ENCODE results near the gene TMEM61. TPM values are rescaled to one million over a fixed set of nuclear protein-coding genes. Genes with fewer than 3 reads are reported as not detected.

Gene TMEM61
- total RNA-seq, 1 donor from 2014 or later, result not detected

- no peak for DNase-seq (ENCODE audit: extremely low read depth, low read depth, low spot score)
Observed at GRCh38 chr1:54984131-54984842, 3.9 kb downstream of the TMEM61 start.

- no peak for DNase-seq (ENCODE audit: extremely low read depth, low read depth, low spot score)
Observed at GRCh38 chr1:54985556-54985955, 5.1 kb downstream of the TMEM61 start.

GRCh38 chr1:54986025-54986424 is 5.6 kb downstream of the TMEM61 start:
- no peak for DNase-seq (ENCODE audit: extremely low read depth, low read depth, low spot score)

- DNase-seq (ENCODE audit: extremely low read depth, low read depth, low spot score), result no peak
Observed at GRCh38 chr1:54986533-54986932, 6.1 kb downstream of the TMEM61 start.

GRCh38 chr1:54987427-54987826 is 7.0 kb downstream of the TMEM61 start:
- DNase-seq (ENCODE audit: extremely low read depth, low read depth, low spot score), result no peak

GRCh38 chr1:54987919-54988705 is 7.7 kb downstream of the TMEM61 start:
- DNase-seq (ENCODE audit: extremely low read depth, low read depth, low spot score), result no peak

- DNase-seq (ENCODE audit: extremely low read depth, low read depth, low spot score), result no peak
Observed at GRCh38 chr1:54988975-54989374, 8.5 kb downstream of the TMEM61 start.

GRCh38 chr1:54989473-54989872 is 9.0 kb downstream of the TMEM61 start:
- no peak for DNase-seq (ENCODE audit: extremely low read depth, low read depth, low spot score)

- no peak for DNase-seq (ENCODE audit: extremely low read depth, low read depth, low spot score)
Observed at GRCh38 chr1:54989968-54990810, 9.8 kb downstream of the TMEM61 start.

GRCh38 chr1:54990916-54991315 is 10.5 kb downstream of the TMEM61 start:
- DNase-seq (ENCODE audit: extremely low read depth, low read depth, low spot score), result no peak

- no peak for DNase-seq (ENCODE audit: extremely low read depth, low read depth, low spot score)
Observed at GRCh38 chr1:54991939-54992338, 11.5 kb downstream of the TMEM61 start.

GRCh38 chr1:54993140-54993539 is 12.7 kb downstream of the TMEM61 start:
- DNase-seq (ENCODE audit: extremely low read depth, low read depth, low spot score), result no peak

GRCh38 chr1:54994355-54994990 is 14.0 kb downstream of the TMEM61 start:
- no peak for DNase-seq (ENCODE audit: extremely low read depth, low read depth, low spot score)

- DNase-seq (ENCODE audit: extremely low read depth, low read depth, low spot score), result no peak
Observed at GRCh38 chr1:54995013-54995760, 14.8 kb downstream of the TMEM61 start.

- DNase-seq (ENCODE audit: extremely low read depth, low read depth, low spot score), result no peak
Observed at GRCh38 chr1:54995835-54996234, 15.4 kb downstream of the TMEM61 start.

- DNase-seq (ENCODE audit: extremely low read depth, low read depth, low spot score), result peak; percentile 10
Observed at GRCh38 chr1:54996359-54996868, 16.0 kb downstream of the TMEM61 start.

- no peak for DNase-seq (ENCODE audit: extremely low read depth, low read depth, low spot score)
Observed at GRCh38 chr1:54996869-54997710, 16.7 kb downstream of the TMEM61 start.

- DNase-seq (ENCODE audit: extremely low read depth, low read depth, low spot score), result no peak
Observed at GRCh38 chr1:54997711-54997986, 17.2 kb downstream of the TMEM61 start.

- DNase-seq (ENCODE audit: extremely low read depth, low read depth, low spot score), result no peak
Observed at GRCh38 chr1:54998100-54998499, 17.7 kb downstream of the TMEM61 start.
